T47D (cell line): ENCODE results near the gene TCAF1.
"Not testable (repeated sequence)": the region's sequence is repeated elsewhere in the genome, so short reads cannot be mapped to it uniquely, and the experiment has no call there.

Source experiments
- DNase-seq, 2 experiments: peaks; one replicate each; pipeline versions ENCODE4 v3.0.0 to v3.0.0-alpha.2; 2011 to 2012; ENCODE audit warnings: low read depth in 1 of 2, low spot score in 1 of 2
- in situ Hi-C: cut with HindIII; loops from 2 replicates; pipeline ENCODE4 v1.10.0; 2016; ENCODE audit warnings: low sequenced_read_pairs, low pct_unique_long_range_greater_than_20kb

TCAF1 gene

DNA sequence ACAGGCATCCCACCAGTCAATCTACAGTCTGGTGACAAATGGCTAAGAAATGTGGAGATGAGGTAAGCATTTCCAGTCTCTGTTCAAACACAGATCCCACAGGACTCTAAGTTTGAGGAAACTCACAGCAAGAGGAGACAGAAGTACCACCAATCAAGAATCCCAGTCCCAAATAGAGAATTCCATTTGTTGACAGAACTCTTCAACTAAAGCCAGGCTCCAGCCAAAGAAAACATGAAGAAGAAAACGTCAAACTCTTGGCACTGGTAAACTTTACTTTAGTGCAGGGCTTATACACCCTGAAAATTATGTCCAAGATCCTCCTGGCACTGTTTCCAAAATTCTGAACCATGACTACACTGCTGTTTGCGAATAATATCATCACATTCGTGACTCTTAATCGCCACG lies 95.3 kb downstream of the TCAF1 start:
- DNase-seq, in situ Hi-C loops: not testable (repeated sequence)
